ENCODE data around the gene ALDH3A1. TPM values are rescaled to one million over a fixed set of nuclear protein-coding genes. Genes with fewer than 3 reads are reported as not detected.
A peak's percentile ranks its signal among the peaks of the same experiment; 100 is the strongest.

The ALDH3A1 gene
- total RNA-seq, 4 donors from 2014 or later: 0.17 to 1.9 (median 0.42) TPM; not detected in 1

GRCh38 chr17:19728084-19728495 lies 20.0 kb downstream of the ALDH3A1 start:
- Histone ChIP-seq H3K27me3 (no peaks in the 10 kb centered on the region), H3K4me1 (peaks cover 33 to 55% (median 53%) of the 10 kb centered on the region in 4 donors), H3K4me3 (no peak overlapping the region), H3K36me3 (no peaks in the 10 kb centered on the region), H3K27ac (replicated peaks in 1 of 4) (peak overlapping the region; percentile 83 to 92 (median 86)), H3K9me3 (no peaks in the 10 kb centered on the region)
- intact Hi-C loops (cut with DNase I): loop anchor here (5.0 kb wide), 1 partner anchor 81 kb away; the partner anchor contains the start of gene ALDH3A2
- TF ChIP-seq EP300 (IDR thresholded peaks at IDR 0.05) (no peak), POLR2AphosphoS5 (IDR thresholded peaks at IDR 0.05) (peak; percentile 63 to 74)
- DNase-seq (ENCODE audit: extremely low spot score): peak; percentile 96
- 0% methylated on average over 1 of the region's 7 CpGs for WGBS

- peak overlapping the region in 1 of 4 donors; percentile 10 for H3K4me3 ChIP-seq
- intact Hi-C loops (cut with DNase I): loop anchor here (5.0 kb wide), 1 partner anchor 80 kb away; the partner anchor contains the start of gene ALDH3A2
- no peaks in the 10 kb centered on the region for H3K36me3 ChIP-seq
- peak overlapping the region; percentile 83 to 92 (median 86) for H3K27ac ChIP-seq (replicated peaks in 1 of 4)
- TF ChIP-seq POLR2A (IDR thresholded peaks at IDR 0.05; ENCODE audit: low read depth): no peak
- TF ChIP-seq, protein P1, sequence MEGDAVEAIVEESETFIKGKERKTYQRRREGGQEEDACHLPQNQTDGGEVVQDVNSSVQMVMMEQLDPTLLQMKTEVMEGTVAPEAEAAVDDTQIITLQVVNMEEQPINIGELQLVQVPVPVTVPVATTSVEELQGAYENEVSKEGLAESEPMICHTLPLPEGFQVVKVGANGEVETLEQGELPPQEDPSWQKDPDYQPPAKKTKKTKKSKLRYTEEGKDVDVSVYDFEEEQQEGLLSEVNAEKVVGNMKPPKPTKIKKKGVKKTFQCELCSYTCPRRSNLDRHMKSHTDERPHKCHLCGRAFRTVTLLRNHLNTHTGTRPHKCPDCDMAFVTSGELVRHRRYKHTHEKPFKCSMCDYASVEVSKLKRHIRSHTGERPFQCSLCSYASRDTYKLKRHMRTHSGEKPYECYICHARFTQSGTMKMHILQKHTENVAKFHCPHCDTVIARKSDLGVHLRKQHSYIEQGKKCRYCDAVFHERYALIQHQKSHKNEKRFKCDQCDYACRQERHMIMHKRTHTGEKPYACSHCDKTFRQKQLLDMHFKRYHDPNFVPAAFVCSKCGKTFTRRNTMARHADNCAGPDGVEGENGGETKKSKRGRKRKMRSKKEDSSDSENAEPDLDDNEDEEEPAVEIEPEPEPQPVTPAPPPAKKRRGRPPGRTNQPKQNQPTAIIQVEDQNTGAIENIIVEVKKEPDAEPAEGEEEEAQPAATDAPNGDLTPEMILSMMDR (IDR thresholded peaks at IDR 0.05): no peak
- peak; percentile 49 to 61 for TF ChIP-seq POLR2AphosphoS5 (IDR thresholded peaks at IDR 0.05)
- peak; percentile 45 for TF ChIP-seq EP300 (IDR thresholded peaks at IDR 0.05)
- DNase-seq (ENCODE audit: extremely low spot score): no peak
- H3K9me3 ChIP-seq: no peaks in the 10 kb centered on the region
- H3K4me1 ChIP-seq: peaks cover 33 to 55% (median 53%) of the 10 kb centered on the region in 4 donors
- 17% methylated on average over 1 of the region's 4 CpGs for WGBS
- H3K27me3 ChIP-seq: no peaks in the 10 kb centered on the region
Observed at GRCh38 chr17:19727501-19728078, 20.5 kb downstream of the ALDH3A1 start.

- intact Hi-C loops (cut with DNase I): loop anchor here (5.0 kb wide), 1 partner anchor 80 kb away; the partner anchor contains the start of gene ALDH3A2
- H3K27me3 ChIP-seq: no peaks in the 10 kb centered on the region
- no peak overlapping the region for H3K4me3 ChIP-seq
- peak overlapping the region; percentile 83 to 92 (median 86) for H3K27ac ChIP-seq (replicated peaks in 1 of 4)
- H3K9me3 ChIP-seq: no peaks in the 10 kb centered on the region
- H3K36me3 ChIP-seq: no peaks in the 10 kb centered on the region
- DNase-seq (ENCODE audit: extremely low spot score): no peak
- peaks cover 33 to 55% (median 53%) of the 10 kb centered on the region in 4 donors for H3K4me1 ChIP-seq
- TF ChIP-seq EP300 (IDR thresholded peaks at IDR 0.05) (no peak), POLR2A (IDR thresholded peaks at IDR 0.05; ENCODE audit: low read depth) (no peak), POLR2AphosphoS5 (IDR thresholded peaks at IDR 0.05) (no peak)
- TF ChIP-seq, protein P1 (IDR thresholded peaks at IDR 0.05): no peak
- WGBS: 71% methylated on average over 7 of the region's 7 CpGs
Observed at GRCh38 chr17:19726631-19727376, 21.3 kb downstream of the ALDH3A1 start.

DNA sequence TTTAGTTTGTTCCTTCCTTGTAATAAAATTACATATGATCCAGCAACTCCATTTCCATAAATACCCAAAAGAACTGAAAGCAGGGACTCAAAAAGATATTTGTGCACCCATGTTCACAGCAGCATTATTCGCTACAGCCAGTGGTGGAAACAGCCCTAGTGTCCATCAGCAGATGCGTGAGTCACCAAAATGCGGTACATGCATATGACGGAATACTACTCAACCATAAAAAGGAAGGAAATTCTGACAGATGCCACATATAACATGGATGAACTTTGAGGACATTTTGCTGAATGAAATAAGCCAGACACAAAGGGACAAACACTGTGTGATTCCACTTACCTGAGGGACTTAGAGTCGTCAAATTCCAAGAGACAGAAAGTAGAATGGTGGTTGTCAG lies 22.6 kb downstream of the ALDH3A1 start:
- Histone ChIP-seq H3K4me3 (no peak overlapping the region), H3K36me3 (no peaks in the 10 kb centered on the region), H3K27ac (replicated peaks in 1 of 4) (peak overlapping the region in 1 of 4 donors; percentile 83), H3K9me3 (no peaks in the 10 kb centered on the region), H3K4me1 (peaks cover 37 to 61% (median 51%) of the 10 kb centered on the region in 4 donors), H3K27me3 (no peaks in the 10 kb centered on the region)
- WGBS: 91% methylated on average over 5 of the region's 5 CpGs
- intact Hi-C loops (cut with DNase I): loop anchor here (5.0 kb wide), 1 partner anchor 78 kb away; the partner anchor contains the start of gene ALDH3A2
- DNase-seq (ENCODE audit: extremely low spot score): no peak
- no peak for TF ChIP-seq EP300 (IDR thresholded peaks at IDR 0.05)
- TF ChIP-seq POLR2A (IDR thresholded peaks at IDR 0.05; ENCODE audit: low read depth): no peak
- TF ChIP-seq, protein P1 (IDR thresholded peaks at IDR 0.05): no peak

Data from esophagus muscularis mucosa (tissue), 4 donors.